HG02981 (cell line): ENCODE results near the gene GAS7.

Source experiments
- ATAC-seq: cut with Tn5 transposase; IDR thresholded peaks from one replicate; pipeline ENCODE4 v1.9.1; 2021; ENCODE audit warnings: mild to moderate bottlenecking, moderate library complexity; ENCODE audit not compliant: unreplicated experiment

Gene GAS7

GRCh38 chr17:9860851-9861250 is 337.6 kb downstream of the GAS7 start:
- no peak for ATAC-seq
